IMR-90 (cell line): Measurements from ENCODE around the gene TACC2. TPM values are rescaled to one million over a fixed set of nuclear protein-coding genes. Genes with fewer than 3 reads are reported as not detected.

Experiments
- ATAC-seq: fragments of 200-7000 bp; cut with Tn5 transposase; 2 replicates; pipeline ENCODE4 v1.9.1; 2020; ENCODE audit warnings: low read depth, mild to moderate bottlenecking, moderate library complexity
- Bru-seq: library from RNA; stranded (reverse); fragments of 400-500 nt; gene quantifications from one replicate; lab custom pipeline; 2021; lab: Mats Ljungman, UMichigan
- BruChase-seq, 2 experiments: library from RNA; stranded (reverse); fragments of 400-500 nt; gene quantifications; one replicate each; lab custom pipeline; 2021; lab: Mats Ljungman, UMichigan
- BruUV-seq: library from RNA; stranded (reverse); fragments of 400-500 nt; replicated peaks from 2 replicates; lab custom pipeline; 2021; lab: Mats Ljungman, UMichigan
- CTCF ChIA-PET: fragments of 300-600 bp; formaldehyde crosslinking; extraction: SDS; loops from one replicate; lab custom pipeline; 2021; ENCODE audit warnings: antibody characterized with exemption; lab: Yijun Ruan, JAX
- POLR2A ChIA-PET: fragments of 300-600 bp; sonication (Branson Sonifier 250); formaldehyde crosslinking; loops from one replicate; lab custom pipeline; 2022; ENCODE audit warnings: antibody characterized with exemption; ENCODE audit not compliant: unreplicated experiment; lab: Charles Lee
- DNase-seq: peaks from one replicate; pipeline ENCODE4 v3.0.0; 2013
- H2AFZ ChIP-seq: replicated peaks from 2 replicates; pipeline ENCODE3; 2013; ENCODE audit warnings: low read length, mild to moderate bottlenecking; ENCODE audit not compliant: poor library complexity
- H2AK5ac ChIP-seq: 2 replicates; pipeline ENCODE4 v1.6.1; 2013; ENCODE audit warnings: low read depth, low read length, inconsistent platforms
- H2AK9ac ChIP-seq: replicated peaks from 2 replicates; pipeline ENCODE3; 2013; ENCODE audit warnings: mild to moderate bottlenecking, low read depth, low read length, moderate library complexity; ENCODE audit not compliant: poor library complexity
- H2BK120ac ChIP-seq: 2 replicates; pipeline ENCODE4 v1.6.1; 2013; ENCODE audit warnings: low read depth, low read length, inconsistent platforms
- H2BK15ac ChIP-seq: 3 replicates; pipeline ENCODE4 v1.6.1; 2013; ENCODE audit warnings: low read depth, low read length, inconsistent platforms
- H2BK20ac ChIP-seq: 2 replicates; pipeline ENCODE4 v1.6.1; 2013; ENCODE audit warnings: low read depth, mild to moderate bottlenecking, inconsistent platforms, low read length, moderate library complexity
- H2BK5ac ChIP-seq: 2 replicates; pipeline ENCODE4 v1.6.1; 2013; ENCODE audit warnings: mild to moderate bottlenecking, low read depth, low read length, inconsistent platforms; ENCODE audit not compliant: poor library complexity, severe bottlenecking
- H3K14ac ChIP-seq: replicated peaks from 2 replicates; pipeline ENCODE4 v1.6.1; 2013; ENCODE audit warnings: low read depth, low read length, inconsistent platforms
- H3K18ac ChIP-seq: 2 replicates; pipeline ENCODE4 v1.6.1; 2013; ENCODE audit warnings: low read depth, low read length, control low read depth
- H3K23ac ChIP-seq: 2 replicates; pipeline ENCODE4 v1.6.1; 2013; ENCODE audit warnings: low read depth, low read length, inconsistent platforms
- H3K27ac ChIP-seq: 2 replicates; pipeline ENCODE4 v1.5.1; 2013; ENCODE audit warnings: mild to moderate bottlenecking, control low read depth, low read length; ENCODE audit not compliant: insufficient read depth
- H3K27me3 ChIP-seq: 2 replicates; pipeline ENCODE4 v1.6.1; 2013; ENCODE audit warnings: low read length; ENCODE audit not compliant: control insufficient read depth, insufficient read depth
- H3K36me3 ChIP-seq: 2 replicates; pipeline ENCODE4 v1.6.1; 2013; ENCODE audit warnings: low read length, mixed read lengths; ENCODE audit not compliant: control insufficient read depth, insufficient read depth
- H3K4ac ChIP-seq: 2 replicates; pipeline ENCODE4 v1.6.1; 2013; ENCODE audit warnings: low read depth, low read length, inconsistent platforms
- H3K4me1 ChIP-seq: 2 replicates; pipeline ENCODE4 v1.6.1; 2013; ENCODE audit warnings: low read length, mixed read lengths; ENCODE audit not compliant: control insufficient read depth, insufficient read depth
- H3K4me2 ChIP-seq: 2 replicates; pipeline ENCODE4 v1.6.1; 2013; ENCODE audit warnings: low read depth, mild to moderate bottlenecking, control low read depth, low read length, moderate library complexity
- H3K4me3 ChIP-seq: 2 replicates; pipeline ENCODE4 v1.5.1; 2013; ENCODE audit warnings: low read depth, mild to moderate bottlenecking, control low read depth, low read length, moderate library complexity; ENCODE audit not compliant: insufficient read depth
- H3K56ac ChIP-seq: 2 replicates; pipeline ENCODE4 v1.6.1; 2013; ENCODE audit warnings: low read length, inconsistent platforms; ENCODE audit not compliant: insufficient read depth; ENCODE audit errors: extremely low read depth
- H3K79me1 ChIP-seq, 2 experiments: 2 replicates each; pipeline ENCODE4 v1.6.1; 2013; ENCODE audit warnings: low read length in 2 of 2, inconsistent platforms in 1 of 2, low read depth in 1 of 2
- H3K9ac ChIP-seq: 2 replicates; pipeline ENCODE4 v1.6.1; 2013; ENCODE audit warnings: low read depth, low read length, control low read depth
- H3K9me1 ChIP-seq: 2 replicates; pipeline ENCODE4 v1.6.1; 2013; ENCODE audit warnings: low read length, inconsistent platforms; ENCODE audit not compliant: insufficient read depth
- H3K9me3 ChIP-seq: 2 replicates; pipeline ENCODE4 v1.6.1; 2013; ENCODE audit warnings: low read length; ENCODE audit not compliant: control insufficient read depth, insufficient read depth
- H4K20me1 ChIP-seq: 2 replicates; pipeline ENCODE4 v1.6.1; 2013; ENCODE audit warnings: low read length, inconsistent platforms; ENCODE audit not compliant: insufficient read depth
- H4K5ac ChIP-seq: 2 replicates; pipeline ENCODE4 v1.6.1; 2013; ENCODE audit warnings: mild to moderate bottlenecking, low read depth, low read length, control low read depth
- H4K8ac ChIP-seq, 2 experiments: 2 replicates each; pipeline ENCODE4 v1.6.1; 2013; ENCODE audit warnings: low read depth in 2 of 2, low read length in 2 of 2, control low read depth in 1 of 2, inconsistent platforms in 1 of 2
- H4K91ac ChIP-seq: 2 replicates; pipeline ENCODE4 v1.6.1; 2013; ENCODE audit warnings: low read depth, low read length, inconsistent platforms; ENCODE audit not compliant: insufficient read depth
- MAFK ChIP-seq: IDR thresholded peaks from 2 replicates; pipeline ENCODE4 v1.6.1; 2012; ENCODE audit warnings: low read depth, low read length, improper control_type of control experiment
- POLR2A ChIP-seq: IDR thresholded peaks from 2 replicates; pipeline ENCODE4 v1.6.1; 2012; ENCODE audit warnings: mild to moderate bottlenecking, low read depth, low read length
- WGBS, 2 experiments: methylation state at CpG; one replicate each; pipeline versions ENCODE4 v1.1.5 to v1.1.7; 2013; ENCODE audit warnings: missing lambda C conversion rate in 2 of 2; ENCODE audit not compliant: insufficient read length in 1 of 2; ENCODE audit errors: extremely low coverage in 2 of 2; 5-methylcytosine and 5-hydroxymethylcytosine counted together
- dilution Hi-C: fragments of 300-500 bp; cut with HindIII; formaldehyde crosslinking; loops from one replicate; pipeline ENCODE4 v1.14.3; 2018; ENCODE audit warnings: low sequenced_read_pairs; ENCODE audit not compliant: unreplicated experiment
- in situ Hi-C: fragments of 300-500 bp; cut with MboI; formaldehyde crosslinking; loops from 3 replicates; pipeline ENCODE4 v1.14.3; 2019; ENCODE audit warnings: low sequenced_read_pairs, inconsistent platforms, mixed read lengths
- intact Hi-C: fragments of 100-400 bp; cut with micrococcal nuclease; formaldehyde crosslinking; loops from 2 replicates; pipeline ENCODE4 v1.10.0; 2022
- long read RNA-seq: library from polyadenylated mRNA; unstranded; transcript quantifications from one replicate; pipeline ENCODE4 v2.0.0, GENCODE V29; 2021; ENCODE audit not compliant: unreplicated experiment
- polyA plus RNA-seq, 3 experiments: library from polyadenylated mRNA; depleted of rRNA; stranded (reverse); fragments of >200 nt; gene quantifications; 2 replicates each; pipeline ENCODE4 v1.2.3, GENCODE V29; 2012; ENCODE audit warnings: low replicate concordance in 1 of 3
- total RNA-seq: library from RNA; depleted of rRNA; stranded (reverse); fragments of >200 nt; gene quantifications from 2 replicates; pipeline ENCODE4 v1.2.3, GENCODE V29; 2012; rRNA removed

Gene TACC2, protein sequence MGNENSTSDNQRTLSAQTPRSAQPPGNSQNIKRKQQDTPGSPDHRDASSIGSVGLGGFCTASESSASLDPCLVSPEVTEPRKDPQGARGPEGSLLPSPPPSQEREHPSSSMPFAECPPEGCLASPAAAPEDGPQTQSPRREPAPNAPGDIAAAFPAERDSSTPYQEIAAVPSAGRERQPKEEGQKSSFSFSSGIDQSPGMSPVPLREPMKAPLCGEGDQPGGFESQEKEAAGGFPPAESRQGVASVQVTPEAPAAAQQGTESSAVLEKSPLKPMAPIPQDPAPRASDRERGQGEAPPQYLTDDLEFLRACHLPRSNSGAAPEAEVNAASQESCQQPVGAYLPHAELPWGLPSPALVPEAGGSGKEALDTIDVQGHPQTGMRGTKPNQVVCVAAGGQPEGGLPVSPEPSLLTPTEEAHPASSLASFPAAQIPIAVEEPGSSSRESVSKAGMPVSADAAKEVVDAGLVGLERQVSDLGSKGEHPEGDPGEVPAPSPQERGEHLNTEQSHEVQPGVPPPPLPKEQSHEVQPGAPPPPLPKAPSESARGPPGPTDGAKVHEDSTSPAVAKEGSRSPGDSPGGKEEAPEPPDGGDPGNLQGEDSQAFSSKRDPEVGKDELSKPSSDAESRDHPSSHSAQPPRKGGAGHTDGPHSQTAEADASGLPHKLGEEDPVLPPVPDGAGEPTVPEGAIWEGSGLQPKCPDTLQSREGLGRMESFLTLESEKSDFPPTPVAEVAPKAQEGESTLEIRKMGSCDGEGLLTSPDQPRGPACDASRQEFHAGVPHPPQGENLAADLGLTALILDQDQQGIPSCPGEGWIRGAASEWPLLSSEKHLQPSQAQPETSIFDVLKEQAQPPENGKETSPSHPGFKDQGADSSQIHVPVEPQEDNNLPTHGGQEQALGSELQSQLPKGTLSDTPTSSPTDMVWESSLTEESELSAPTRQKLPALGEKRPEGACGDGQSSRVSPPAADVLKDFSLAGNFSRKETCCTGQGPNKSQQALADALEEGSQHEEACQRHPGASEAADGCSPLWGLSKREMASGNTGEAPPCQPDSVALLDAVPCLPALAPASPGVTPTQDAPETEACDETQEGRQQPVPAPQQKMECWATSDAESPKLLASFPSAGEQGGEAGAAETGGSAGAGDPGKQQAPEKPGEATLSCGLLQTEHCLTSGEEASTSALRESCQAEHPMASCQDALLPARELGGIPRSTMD (N-terminal part only)
- total RNA-seq, result 2.9 and 5.8 TPM in 2 replicates
- 12.6 and 15.4 TPM in 2 replicates for polyA plus RNA-seq (2012; rRNA removed)
- polyA plus RNA-seq (2012; cell fraction: cytosol; rRNA removed), result 9.0 and 16.8 TPM in 2 replicates
- 15.7 and 38.1 TPM in 2 replicates for polyA plus RNA-seq (2012; cell fraction: nucleus; rRNA removed; ENCODE audit: low replicate concordance)
- percentile 55 among the genes with signal in this experiment for Bru-seq, nascent RNA
- BruChase-seq, experiment 1, labeled RNA remaining after a 6-hour chase, result percentile 43 among the genes with signal in this experiment
- BruChase-seq, experiment 2, labeled RNA remaining after a 2-hour chase, result percentile 43 among the genes with signal in this experiment
- long read RNA-seq, partial matches to known transcripts, result 2 of 6 reads
- long read RNA-seq, other reads (novel, unspliced or antisense), result 0 of 6 reads

DNA sequence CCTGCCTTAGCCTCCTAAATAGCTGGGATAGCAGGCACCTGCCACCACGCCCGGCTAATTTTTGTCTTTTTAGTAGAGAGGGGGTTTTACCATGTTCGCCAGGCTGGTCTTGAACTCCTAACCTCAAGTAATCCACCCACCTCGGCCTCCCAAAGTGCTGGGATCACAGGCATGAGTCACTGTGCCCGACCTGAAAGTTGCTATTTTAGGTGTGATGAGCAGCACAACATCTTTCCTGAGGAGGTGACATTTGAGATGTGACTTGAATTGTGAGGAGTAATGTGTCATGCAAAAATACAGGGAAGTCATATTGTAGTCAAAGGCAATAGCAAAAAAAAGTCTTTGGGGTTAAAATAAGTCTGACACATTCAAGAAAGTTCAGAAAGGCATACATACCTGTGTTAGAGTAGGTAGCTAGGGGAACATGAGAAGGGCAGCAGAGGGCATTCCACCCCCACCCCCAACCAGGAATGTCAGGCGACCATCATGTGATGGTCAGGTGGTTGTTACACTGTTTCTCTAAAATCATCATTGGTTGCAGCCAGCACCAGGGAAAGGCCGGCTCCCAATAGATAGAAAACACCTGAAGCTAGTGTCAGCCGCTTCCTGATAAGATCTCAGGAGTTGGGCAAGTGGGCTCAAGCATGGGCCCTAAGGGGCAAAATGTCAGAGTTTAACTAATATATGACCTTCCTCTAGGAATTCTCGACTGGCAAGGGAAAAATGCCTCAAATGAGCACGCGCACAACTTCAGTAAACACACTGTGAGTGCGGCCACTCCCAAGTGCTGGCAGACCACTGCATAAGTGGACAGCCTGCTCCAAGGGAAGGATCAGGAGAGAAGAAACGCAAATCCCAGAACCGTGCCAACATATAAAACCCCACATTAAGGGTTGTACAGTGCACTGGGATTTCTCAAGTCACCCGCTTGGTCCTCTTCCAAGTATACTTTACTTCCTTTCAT is at the start of gene TACC2:
Gene TACC2 (plus strand): TSS at position 803 of the 964 bp plus-strand sequence. CDS start 32,819 bp downstream, outside the sequence.
- no peak within 1 kb of the TSS for H3K4ac ChIP-seq
- H4K5ac ChIP-seq, result no peak within 1 kb of the TSS
- no peak within 1 kb of the TSS for H2BK120ac ChIP-seq
- H3K36me3 ChIP-seq, result no peaks in the 10 kb centered on the region
- no peak within 1 kb of the TSS for H2BK20ac ChIP-seq
- H3K27me3 ChIP-seq, result no peaks in the 10 kb centered on the region
- H3K56ac ChIP-seq, result no peak within 1 kb of the TSS
- H3K18ac ChIP-seq, result no peak within 1 kb of the TSS
- ATAC-seq (no peak), DNase-seq (no peak)
- no peak within 1 kb of the TSS for H3K23ac ChIP-seq
- peaks cover 7% of the 10 kb centered on the region for H3K9me3 ChIP-seq
- H2AK5ac ChIP-seq, result no peak within 1 kb of the TSS
- ChIA-PET CTCF (no interaction called here), POLR2A (no interaction called here)
- H3K14ac ChIP-seq, result no peak within 1 kb of the TSS
- H4K8ac ChIP-seq, result no peak within 1 kb of the TSS
- no peak within 1 kb of the TSS for H3K4me3 ChIP-seq
- no peaks in the 10 kb centered on the region for H3K79me1 ChIP-seq
- intact Hi-C loops (no loop called here), dilution Hi-C loops (no loop called here), in situ Hi-C loops (no loop called here)
- BruUV-seq, result no TSS peak
- no peak within 1 kb of the TSS for H4K91ac ChIP-seq
- 73% methylated on average over 5 of the region's 15 CpGs; no CpG with 5 or more reads in 1 of the 2 experiments for WGBS, 2 experiments
- H3K27ac ChIP-seq, result no peak within 1 kb of the TSS
- no peak within 1 kb of the TSS for H2AK9ac ChIP-seq
- H3K4me2 ChIP-seq, result no peak within 1 kb of the TSS
- no peak within 1 kb of the TSS for H2AFZ ChIP-seq
- H2BK5ac ChIP-seq, result no peak within 1 kb of the TSS
- no peaks in the 10 kb centered on the region for H3K9me1 ChIP-seq
- H2BK15ac ChIP-seq, result no peak within 1 kb of the TSS
- TF ChIP-seq POLR2A (no peak), MAFK (no peak)
- H4K20me1 ChIP-seq, result no peaks in the 10 kb centered on the region
- no peaks in the 10 kb centered on the region for H3K4me1 ChIP-seq
- H3K9ac ChIP-seq, result no peak within 1 kb of the TSS
